ENCODE measurements around the gene COPS7A.

Gene COPS7A

DNA sequence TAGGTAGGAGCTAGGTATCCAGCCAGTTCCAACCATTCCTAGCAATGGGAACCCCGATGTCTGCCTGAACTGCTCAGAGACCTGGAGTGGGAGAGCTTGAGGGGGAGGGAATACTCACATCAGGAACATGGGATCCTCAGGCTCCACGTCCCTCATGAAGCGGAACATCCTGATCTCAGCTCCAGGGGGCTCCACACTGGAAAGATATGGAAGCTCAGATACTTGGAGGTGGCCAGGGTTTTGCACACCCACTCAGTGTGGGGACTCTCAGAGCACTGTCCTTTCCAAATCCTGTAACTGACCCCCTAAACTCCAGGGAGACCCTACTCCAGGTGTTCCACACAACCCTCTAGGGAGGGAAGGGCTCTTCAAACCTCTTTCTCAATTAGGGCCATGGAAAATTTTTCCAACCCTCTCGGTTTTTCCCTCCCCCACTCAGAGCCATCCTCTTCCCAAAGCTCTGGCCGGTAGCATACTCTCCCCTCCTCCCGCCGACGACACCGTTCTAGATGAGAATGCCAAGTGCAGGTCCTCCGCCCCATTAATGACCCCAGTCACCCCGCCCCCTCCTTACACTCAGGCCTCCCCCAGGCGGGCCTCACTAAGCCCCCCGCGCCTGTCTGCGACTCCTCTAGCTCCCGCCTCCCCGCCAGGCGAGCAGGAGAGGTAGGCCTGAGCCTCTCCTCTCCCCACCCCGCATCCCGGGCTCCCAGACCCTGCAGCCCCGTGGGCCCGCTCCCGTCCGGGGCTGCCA lies 28.5 kb downstream of the COPS7A start:
- peak; percentile 40 for DNase-seq

GRCh38 chr12:6752921-6753771 lies 29.3 kb downstream of the COPS7A start, which contains the start of gene MLF2:
MLF2 (minus strand) TSS chr12:6753141; CDS start chr12:6752334, 807 bp downstream.
- DNase-seq: peak; percentile 98

- no peak for DNase-seq
Measured at GRCh38 chr12:6753772-6754356, 30.0 kb downstream of the COPS7A start.

GRCh38 chr12:6754411-6754810 lies 30.6 kb downstream of the COPS7A start:
- no peak for DNase-seq

- no peak for DNase-seq
Measured at GRCh38 chr12:6757028-6757690, 33.3 kb downstream of the COPS7A start.

DNA sequence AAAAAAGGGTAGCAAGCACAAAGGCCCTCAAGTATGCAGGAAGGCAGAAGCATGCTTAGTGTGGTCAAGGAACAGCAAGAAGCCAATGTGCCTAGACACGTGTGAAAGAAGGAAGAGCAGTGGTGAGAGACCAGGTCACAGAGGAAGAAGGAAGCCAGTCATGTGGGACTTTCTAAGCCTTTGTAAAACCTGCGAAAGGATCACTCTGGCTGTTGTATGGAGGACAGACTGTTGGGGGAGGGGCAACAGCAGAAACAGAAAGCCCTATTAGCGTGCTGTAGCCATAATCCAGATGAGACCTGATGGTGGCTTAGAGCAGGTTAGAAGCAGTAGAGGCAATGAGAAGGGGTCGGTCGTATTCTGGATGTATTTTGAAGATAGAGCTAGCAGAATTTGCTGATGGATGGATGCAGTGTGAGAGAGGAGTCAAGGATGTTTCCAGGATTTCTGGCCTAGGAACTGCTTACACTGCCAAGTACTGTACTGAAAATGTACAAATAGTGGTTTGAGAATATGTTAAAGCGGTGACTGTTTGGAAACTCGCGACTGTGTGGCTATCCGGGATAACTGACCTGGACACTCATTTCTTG lies 34.8 kb downstream of the COPS7A start:
- no peak for DNase-seq

GRCh38 chr12:6759741-6760140 lies 35.9 kb downstream of the COPS7A start:
- DNase-seq: no peak

DNA sequence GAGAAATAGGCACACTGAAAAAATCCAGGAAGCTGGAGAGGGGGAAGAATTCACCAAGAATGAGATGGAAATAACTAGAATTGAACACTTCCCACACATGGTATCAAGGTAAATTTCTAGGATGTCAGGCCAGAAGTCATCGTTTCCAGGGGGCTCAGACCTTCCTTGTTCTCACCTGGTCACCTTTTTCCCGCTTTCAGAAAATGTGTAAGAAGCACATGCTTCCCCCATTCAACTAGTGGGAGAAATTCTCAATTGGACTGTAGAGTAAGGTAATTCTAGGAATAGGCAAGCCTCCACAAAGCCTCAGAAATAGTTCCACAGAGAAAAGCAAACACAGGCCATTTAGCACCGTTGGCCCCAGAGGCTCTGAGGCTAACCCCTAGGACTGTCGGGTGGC lies 39.5 kb downstream of the COPS7A start:
- no peak for DNase-seq

DNA sequence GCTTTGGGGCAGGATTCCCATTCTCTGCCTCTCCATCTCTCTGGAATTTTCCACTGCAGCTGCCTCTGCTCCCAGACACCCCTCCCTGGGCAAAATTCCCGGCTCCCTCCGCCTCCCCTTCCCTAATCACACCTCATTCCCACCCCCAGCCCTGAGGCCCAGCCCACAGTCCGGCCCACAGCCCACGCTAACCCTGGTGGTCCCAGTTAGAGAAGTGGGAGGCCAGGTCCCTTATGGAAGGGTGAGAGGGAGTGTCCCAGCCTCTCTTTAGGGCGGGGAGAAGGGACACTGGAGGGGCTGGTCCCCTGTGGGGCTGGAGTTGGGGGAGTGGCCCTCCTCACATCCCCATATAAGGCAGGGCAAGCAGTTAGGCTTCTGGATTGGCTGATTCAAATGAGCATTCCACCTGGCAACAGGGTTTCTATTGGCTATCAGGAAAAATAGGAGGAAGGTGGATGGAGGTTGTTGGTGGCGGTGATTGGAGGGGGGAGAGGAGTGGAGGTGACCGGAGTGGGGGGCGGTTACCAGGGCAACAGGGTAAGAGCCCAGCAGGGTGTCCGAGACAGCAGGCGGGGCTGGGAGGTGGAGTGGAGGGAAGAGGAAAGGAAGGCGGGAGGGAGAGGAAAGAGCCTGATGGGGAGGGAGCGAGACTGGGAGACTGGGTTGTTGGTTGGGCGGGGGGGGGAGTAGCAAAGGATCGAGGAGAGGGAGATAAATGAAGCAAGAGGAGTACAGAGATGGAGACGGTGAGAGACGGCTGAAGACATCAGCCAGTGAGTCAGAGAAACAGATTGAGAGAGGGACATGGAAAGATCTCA lies 40.4 kb downstream of the COPS7A start:
- peak; percentile 99 for DNase-seq

DNA sequence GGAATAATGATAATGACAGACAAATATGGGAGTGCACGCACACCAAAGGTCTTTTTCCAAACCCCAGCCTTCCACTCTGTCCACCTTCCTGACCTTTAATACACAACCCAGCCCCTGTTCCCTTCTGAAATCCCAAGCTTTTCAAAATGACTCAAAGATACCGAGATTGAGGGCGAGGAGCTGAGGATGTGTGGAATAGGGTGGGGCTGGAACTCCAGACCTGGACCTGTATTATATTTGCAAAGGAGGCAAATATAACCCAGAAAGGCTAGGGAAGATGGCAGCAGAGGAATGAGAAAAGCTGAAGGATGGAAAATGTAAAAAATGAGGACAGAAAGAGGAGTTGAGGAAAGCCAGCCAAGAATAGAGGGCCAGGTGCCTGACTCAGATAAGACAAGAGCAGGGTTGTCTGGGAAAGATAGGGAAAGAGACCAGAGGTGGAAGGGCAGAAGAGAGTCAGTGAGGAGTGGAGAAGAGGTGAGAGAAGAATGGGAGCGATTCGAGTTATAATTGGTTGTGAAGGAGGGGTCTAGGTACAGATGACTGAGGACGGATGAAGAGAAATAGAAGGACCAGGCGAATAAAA lies 41.3 kb downstream of the COPS7A start:
- no peak for DNase-seq

- peak; percentile 96 for DNase-seq
Measured at GRCh38 chr12:6765634-6766581, 42.1 kb downstream of the COPS7A start, which contains the start of gene PTMS. PTMS (plus strand) TSS chr12:6766363; CDS start chr12:6766706, 343 bp downstream.

DNA sequence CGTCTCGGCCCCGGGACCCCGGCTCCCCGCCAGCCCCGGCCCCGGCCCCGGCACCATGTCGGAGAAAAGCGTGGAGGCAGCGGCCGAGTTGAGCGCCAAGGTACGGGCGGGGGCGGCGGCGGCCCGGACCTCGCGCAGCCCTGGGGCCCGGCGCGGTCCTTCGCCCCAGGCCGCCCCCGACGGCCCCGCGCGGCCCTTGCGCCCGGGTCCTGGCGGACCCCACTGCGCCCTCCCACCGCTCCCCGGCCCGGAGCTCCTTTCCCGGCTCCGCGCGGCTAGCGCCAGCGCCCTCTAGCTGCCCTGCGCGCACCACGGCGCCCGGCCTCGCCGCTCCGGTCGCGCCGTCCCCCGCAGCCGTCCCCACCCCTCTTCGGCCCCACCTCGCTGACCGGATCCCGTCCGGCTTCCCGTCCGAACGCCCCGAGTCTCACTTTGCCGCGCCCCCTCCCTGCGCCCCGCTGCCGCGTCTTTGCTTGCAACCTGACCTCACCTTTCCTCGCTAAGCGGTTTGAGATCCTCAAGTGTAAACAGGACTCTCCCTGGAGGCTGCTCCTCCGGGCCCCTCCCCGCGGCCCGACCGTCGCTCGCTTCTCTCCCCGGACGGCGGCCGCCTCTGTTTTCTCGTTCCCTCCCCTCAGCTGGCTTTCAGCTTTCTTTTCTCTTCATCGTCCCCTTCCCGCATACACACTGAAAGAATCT lies 43.0 kb downstream of the COPS7A start:
- peak; percentile 72 for DNase-seq

DNA sequence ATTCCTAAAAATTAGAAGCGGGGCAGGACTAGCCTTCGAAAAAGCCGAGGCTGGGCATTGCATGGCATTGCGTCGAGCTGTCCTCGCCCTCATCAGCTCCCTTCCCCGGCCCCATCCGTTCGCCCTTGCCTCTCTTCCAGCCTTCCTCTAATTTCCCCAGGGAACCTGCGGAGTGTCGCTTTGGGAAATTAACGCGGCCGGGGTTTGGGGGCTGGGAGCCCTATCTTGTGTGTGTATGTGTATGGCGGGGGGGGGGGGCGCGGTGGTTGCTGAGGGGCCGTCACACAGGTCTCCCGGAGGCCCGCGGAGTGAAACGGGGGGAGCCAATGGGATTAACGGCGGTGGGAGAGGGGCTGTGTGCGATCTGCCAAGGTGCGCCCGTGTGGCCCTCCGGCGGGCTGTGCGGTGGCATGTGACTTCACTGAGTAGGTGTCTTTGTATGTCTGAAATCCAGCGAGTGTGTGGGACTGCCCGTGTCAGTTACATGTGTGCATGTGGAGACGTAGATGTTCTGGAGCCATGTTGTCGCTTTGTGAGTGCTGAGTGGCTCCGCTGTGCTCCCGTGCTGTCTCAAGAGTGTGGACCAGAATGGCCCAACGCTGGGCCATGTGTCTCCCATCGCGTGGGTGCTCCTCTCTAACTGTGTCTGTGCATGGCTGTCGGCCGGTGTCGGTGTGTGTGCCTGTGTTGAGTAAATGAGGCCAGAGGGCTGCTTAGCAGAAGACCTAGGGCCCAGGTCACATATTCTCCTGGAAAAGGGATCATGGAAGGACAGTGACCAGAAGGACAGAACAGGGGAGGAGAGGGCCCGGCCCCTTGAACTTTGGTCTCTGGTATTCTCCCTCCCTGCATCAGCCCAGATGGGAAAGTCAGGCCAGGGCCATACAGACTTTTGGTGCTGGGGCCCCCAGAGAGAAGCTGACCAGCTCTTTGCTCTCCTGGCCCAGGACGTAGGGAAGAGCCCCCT lies 43.8 kb downstream of the COPS7A start:
- DNase-seq: no peak

DNA sequence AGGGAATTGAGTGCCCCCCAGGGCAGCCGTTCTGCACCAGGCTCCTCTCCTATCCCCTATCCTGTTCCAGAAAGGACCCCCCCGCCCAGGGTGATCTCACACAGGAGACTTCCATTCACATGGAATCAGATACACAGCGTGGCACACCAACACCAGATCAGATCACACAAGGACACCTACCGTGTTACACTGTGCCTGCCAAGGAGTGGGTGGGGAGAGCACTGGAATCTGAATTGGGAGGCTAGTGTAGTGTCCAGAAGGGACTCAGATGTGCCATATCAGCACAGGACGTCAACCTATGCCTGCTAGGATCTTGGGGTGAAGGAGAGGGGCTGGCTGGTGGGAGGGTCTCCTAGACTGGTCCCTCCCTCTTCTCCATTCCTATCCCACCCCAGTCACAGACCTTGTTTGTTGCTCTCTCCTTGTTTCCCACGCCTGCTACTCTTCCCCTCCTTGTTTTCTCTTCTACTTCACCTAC lies 44.6 kb downstream of the COPS7A start:
- DNase-seq: no peak

DNA sequence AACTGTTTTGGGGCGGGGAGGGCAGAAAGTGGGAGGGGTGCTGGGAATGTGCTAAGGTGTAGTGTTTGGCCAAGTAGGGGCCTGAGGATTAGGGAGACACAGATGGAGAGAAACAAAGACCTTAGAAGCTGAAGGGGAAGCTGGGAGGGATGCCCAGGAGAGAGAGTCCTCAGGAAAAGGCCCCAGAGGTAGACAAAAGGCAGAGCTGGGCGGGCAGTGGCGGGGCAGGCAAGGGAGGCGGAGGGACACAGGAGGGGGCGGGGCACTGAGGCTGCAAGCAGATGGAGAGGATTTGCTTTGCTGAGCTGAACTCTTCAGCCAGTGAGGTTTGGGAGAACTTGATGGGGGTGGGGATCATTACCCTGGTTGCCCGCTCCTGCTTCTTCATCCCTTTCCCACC lies 45.1 kb downstream of the COPS7A start:
- no peak for DNase-seq

DNA sequence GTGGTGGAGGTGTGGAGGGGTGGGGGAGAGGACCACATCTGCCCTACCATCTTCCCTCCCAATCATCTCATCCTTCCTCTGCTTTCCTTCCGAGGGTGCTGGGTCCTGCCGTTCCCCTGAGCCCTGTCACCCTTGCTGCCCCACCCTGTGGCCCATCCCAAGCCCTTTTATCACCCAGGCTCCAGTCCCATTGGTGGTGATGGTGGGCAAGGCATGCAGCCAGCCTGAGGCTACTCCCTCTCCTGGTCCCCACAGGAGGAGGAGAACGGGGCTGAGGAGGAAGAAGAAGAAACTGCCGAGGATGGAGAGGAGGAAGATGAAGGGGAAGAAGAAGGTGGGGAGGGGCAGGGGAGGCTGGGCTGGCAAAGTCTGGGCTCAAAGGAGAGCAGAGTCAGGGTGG lies 45.8 kb downstream of the COPS7A start:
- DNase-seq: no peak

DNA sequence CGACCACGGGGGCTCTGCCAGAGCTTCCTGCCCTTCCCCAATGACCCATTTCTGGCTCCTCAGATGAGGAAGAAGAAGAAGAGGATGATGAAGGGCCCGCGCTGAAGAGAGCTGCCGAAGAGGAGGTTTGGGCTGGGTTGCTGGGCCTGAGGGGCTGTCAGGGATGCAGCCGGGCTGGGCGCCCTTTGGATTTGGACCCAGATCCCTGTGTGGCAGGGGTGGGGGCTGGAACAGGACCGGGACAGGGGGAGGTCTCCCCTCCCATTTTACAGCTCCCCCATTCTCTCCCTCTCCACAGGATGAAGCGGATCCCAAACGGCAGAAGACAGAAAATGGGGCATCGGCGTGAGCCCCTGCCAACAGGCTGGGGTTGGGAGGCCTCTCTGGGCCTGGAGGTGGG lies 46.2 kb downstream of the COPS7A start:
- no peak for DNase-seq

- DNase-seq: no peak
Measured at GRCh38 chr12:6770600-6770999, 46.8 kb downstream of the COPS7A start.
